Measurements from ENCODE around the gene DMKN. TPM values are rescaled to one million over a fixed set of nuclear protein-coding genes. Genes with fewer than 3 reads are reported as not detected.

DMKN gene
- polyA plus RNA-seq, 1 donor = 36.0 TPM

- no CpG with 5 or more reads among the region's 15 CpGs for WGBS (ENCODE audit: insufficient coverage, low lambda C conversion rate)
- H3K9me3 ChIP-seq (ENCODE audit: control insufficient read depth, low read depth, low read length) = no peaks in the 10 kb centered on the region
- H3K27me3 ChIP-seq (ENCODE audit: control insufficient read depth, insufficient read depth, low read length) = peaks cover 39% of the 10 kb centered on the region
- DNase-seq = no peak
- no peaks in the 10 kb centered on the region for H3K36me3 ChIP-seq (ENCODE audit: control insufficient read depth, insufficient read depth, low read length)
- H3K27ac ChIP-seq (ENCODE audit: low read length) = no peak overlapping the region
- H3K4me3 ChIP-seq (ENCODE audit: low read length) = no peak overlapping the region
- H3K4me1 ChIP-seq (ENCODE audit: control insufficient read depth, insufficient read depth, low read length) = peaks cover 17% of the 10 kb centered on the region
These were observed 2.9 kb downstream of the DMKN start for GRCh38 chr19:35510626-35510964.

- H3K36me3 ChIP-seq (ENCODE audit: control insufficient read depth, insufficient read depth, low read length) = no peaks in the 10 kb centered on the region
These were observed 3.4 kb downstream of the DMKN start for GRCh38 chr19:35509861-35510625.

GRCh38 chr19:35509018-35509652 lies 4.3 kb downstream of the DMKN start:
- no peaks in the 10 kb centered on the region for H3K9me3 ChIP-seq (ENCODE audit: control insufficient read depth, low read depth, low read length)
- no peak overlapping the region for H3K27ac ChIP-seq (ENCODE audit: low read length)
- H3K27me3 ChIP-seq (ENCODE audit: control insufficient read depth, insufficient read depth, low read length) = peaks cover 34% of the 10 kb centered on the region
- DNase-seq = peak; percentile 68 to 78
- no peaks in the 10 kb centered on the region for H3K36me3 ChIP-seq (ENCODE audit: control insufficient read depth, insufficient read depth, low read length)
- whole genome bisulfite sequencing (ENCODE audit: insufficient coverage, low lambda C conversion rate) = no CpG with 5 or more reads among the region's 12 CpGs
- peak overlapping the region; percentile 57 for H3K4me3 ChIP-seq (ENCODE audit: low read length)
- peaks cover 17% of the 10 kb centered on the region for H3K4me1 ChIP-seq (ENCODE audit: control insufficient read depth, insufficient read depth, low read length)

More at GRCh38 chr19:35509861-35510625, 3.4 kb downstream of the DMKN start:
- Histone ChIP-seq H3K27me3 (ENCODE audit: control insufficient read depth, insufficient read depth, low read length) (peaks cover 39% of the 10 kb centered on the region), H3K4me3 (ENCODE audit: low read length) (peak overlapping the region; percentile 57), H3K9me3 (ENCODE audit: control insufficient read depth, low read depth, low read length) (no peaks in the 10 kb centered on the region), H3K4me1 (ENCODE audit: control insufficient read depth, insufficient read depth, low read length) (peaks cover 17% of the 10 kb centered on the region), H3K27ac (ENCODE audit: low read length) (peak overlapping the region; percentile 69)
- DNase-seq = peak; percentile 72
- no CpG with 5 or more reads among the region's 39 CpGs for WGBS (ENCODE audit: insufficient coverage, low lambda C conversion rate)

GRCh38 chr19:35508129-35508528 lies 5.3 kb downstream of the DMKN start:
- WGBS (ENCODE audit: insufficient coverage, low lambda C conversion rate) = no CpG with 5 or more reads among the region's 3 CpGs
- DNase-seq = no peak
- Histone ChIP-seq H3K27ac (ENCODE audit: low read length) (no peak overlapping the region), H3K36me3 (ENCODE audit: control insufficient read depth, insufficient read depth, low read length) (no peaks in the 10 kb centered on the region), H3K27me3 (ENCODE audit: control insufficient read depth, insufficient read depth, low read length) (peaks cover 26% of the 10 kb centered on the region), H3K4me3 (ENCODE audit: low read length) (no peak overlapping the region), H3K4me1 (ENCODE audit: control insufficient read depth, insufficient read depth, low read length) (peaks cover 17% of the 10 kb centered on the region), H3K9me3 (ENCODE audit: control insufficient read depth, low read depth, low read length) (no peaks in the 10 kb centered on the region)

GRCh38 chr19:35507561-35507960 lies 5.9 kb downstream of the DMKN start:
- H3K4me3 ChIP-seq (ENCODE audit: low read length) = no peak overlapping the region
- DNase-seq = no peak
- H3K9me3 ChIP-seq (ENCODE audit: control insufficient read depth, low read depth, low read length) = no peaks in the 10 kb centered on the region
- H3K36me3 ChIP-seq (ENCODE audit: control insufficient read depth, insufficient read depth, low read length) = no peaks in the 10 kb centered on the region
- peaks cover 17% of the 10 kb centered on the region for H3K4me1 ChIP-seq (ENCODE audit: control insufficient read depth, insufficient read depth, low read length)
- H3K27me3 ChIP-seq (ENCODE audit: control insufficient read depth, insufficient read depth, low read length) = peaks cover 21% of the 10 kb centered on the region
- no CpG with 5 or more reads among the region's 11 CpGs for WGBS (ENCODE audit: insufficient coverage, low lambda C conversion rate)
- no peak overlapping the region for H3K27ac ChIP-seq (ENCODE audit: low read length)

- Histone ChIP-seq H3K27me3 (ENCODE audit: control insufficient read depth, insufficient read depth, low read length) (peaks cover 13% of the 10 kb centered on the region), H3K4me1 (ENCODE audit: control insufficient read depth, insufficient read depth, low read length) (peaks cover 17% of the 10 kb centered on the region), H3K4me3 (ENCODE audit: low read length) (no peak overlapping the region), H3K27ac (ENCODE audit: low read length) (no peak overlapping the region), H3K36me3 (ENCODE audit: control insufficient read depth, insufficient read depth, low read length) (no peaks in the 10 kb centered on the region), H3K9me3 (ENCODE audit: control insufficient read depth, low read depth, low read length) (no peaks in the 10 kb centered on the region)
- no CpG with 5 or more reads among the region's 7 CpGs for WGBS (ENCODE audit: insufficient coverage, low lambda C conversion rate)
- peak in 1 of 2 donors; percentile 53 for DNase-seq
These were observed 7.4 kb downstream of the DMKN start for GRCh38 chr19:35506011-35506410.

- Histone ChIP-seq H3K4me1 (ENCODE audit: control insufficient read depth, insufficient read depth, low read length) (peaks cover 4% of the 10 kb centered on the region), H3K36me3 (ENCODE audit: control insufficient read depth, insufficient read depth, low read length) (peaks cover 4% of the 10 kb centered on the region), H3K4me3 (ENCODE audit: low read length) (no peak overlapping the region), H3K27ac (ENCODE audit: low read length) (no peak overlapping the region), H3K27me3 (ENCODE audit: control insufficient read depth, insufficient read depth, low read length) (no peaks in the 10 kb centered on the region), H3K9me3 (ENCODE audit: control insufficient read depth, low read depth, low read length) (no peaks in the 10 kb centered on the region)
- WGBS (ENCODE audit: insufficient coverage, low lambda C conversion rate) = no CpG with 5 or more reads among the region's 4 CpGs
- no peak for DNase-seq
These were observed 10.7 kb downstream of the DMKN start for GRCh38 chr19:35502751-35503150.

GRCh38 chr19:35501684-35502083 lies 11.8 kb downstream of the DMKN start:
- H3K27ac ChIP-seq (ENCODE audit: low read length) = no peak overlapping the region
- WGBS (ENCODE audit: insufficient coverage, low lambda C conversion rate) = no CpG with 5 or more reads among the region's 15 CpGs
- no peak overlapping the region for H3K4me3 ChIP-seq (ENCODE audit: low read length)
- H3K27me3 ChIP-seq (ENCODE audit: control insufficient read depth, insufficient read depth, low read length) = no peaks in the 10 kb centered on the region
- no peaks in the 10 kb centered on the region for H3K9me3 ChIP-seq (ENCODE audit: control insufficient read depth, low read depth, low read length)
- H3K36me3 ChIP-seq (ENCODE audit: control insufficient read depth, insufficient read depth, low read length) = peaks cover 4% of the 10 kb centered on the region
- no peak for DNase-seq
- peaks cover 4% of the 10 kb centered on the region for H3K4me1 ChIP-seq (ENCODE audit: control insufficient read depth, insufficient read depth, low read length)

- no CpG with 5 or more reads among the region's 10 CpGs for WGBS (ENCODE audit: insufficient coverage, low lambda C conversion rate)
- H3K36me3 ChIP-seq (ENCODE audit: control insufficient read depth, insufficient read depth, low read length) = peaks cover 4% of the 10 kb centered on the region
- H3K4me1 ChIP-seq (ENCODE audit: control insufficient read depth, insufficient read depth, low read length) = no peaks in the 10 kb centered on the region
- H3K4me3 ChIP-seq (ENCODE audit: low read length) = no peak overlapping the region
- no peak overlapping the region for H3K27ac ChIP-seq (ENCODE audit: low read length)
- H3K27me3 ChIP-seq (ENCODE audit: control insufficient read depth, insufficient read depth, low read length) = no peaks in the 10 kb centered on the region
- no peaks in the 10 kb centered on the region for H3K9me3 ChIP-seq (ENCODE audit: control insufficient read depth, low read depth, low read length)
- DNase-seq = no peak
These were observed 12.8 kb downstream of the DMKN start for GRCh38 chr19:35500611-35501010.

GRCh38 chr19:35498984-35499527 lies 14.4 kb downstream of the DMKN start:
- no peak for DNase-seq
- Histone ChIP-seq H3K27ac (ENCODE audit: low read length) (no peak overlapping the region), H3K36me3 (ENCODE audit: control insufficient read depth, insufficient read depth, low read length) (peaks cover 4% of the 10 kb centered on the region), H3K9me3 (ENCODE audit: control insufficient read depth, low read depth, low read length) (no peaks in the 10 kb centered on the region), H3K27me3 (ENCODE audit: control insufficient read depth, insufficient read depth, low read length) (no peaks in the 10 kb centered on the region), H3K4me1 (ENCODE audit: control insufficient read depth, insufficient read depth, low read length) (peaks cover 4% of the 10 kb centered on the region), H3K4me3 (ENCODE audit: low read length) (no peak overlapping the region)
- WGBS (ENCODE audit: insufficient coverage, low lambda C conversion rate) = 80% methylated on average over 1 of the region's 9 CpGs

All from large intestine (tissue), 3 donors.